HEK293 (cell line): Measurements from ENCODE around the gene CFAP90.

Experiments
- CTCF ChIA-PET: fragments of 350-600 bp; formaldehyde crosslinking; extraction: SDS; loops from one replicate; lab custom pipeline; 2021; ENCODE audit warnings: antibody characterized with exemption; lab: Yijun Ruan, JAX
- POLR2A ChIA-PET: fragments of 300-600 bp; formaldehyde crosslinking; extraction: SDS; loops from one replicate; lab custom pipeline; 2020; ENCODE audit warnings: antibody characterized with exemption, inconsistent platforms; lab: Yijun Ruan, JAX
- H3K27ac ChIP-seq: fragments of 200-500 bp; sonication (Bioruptor generic); 2 replicates; pipeline ENCODE4 v1.5.1; 2014; ENCODE audit warnings: low read depth, low read length, control low read depth, inconsistent platforms; ENCODE audit errors: extremely low read depth
- H3K36me3 ChIP-seq, 2 experiments: fragments of 200-500 bp in 1 of 2; sonication (Bioruptor generic) in 1 of 2; 1 replicate in 1 of 2; 2 replicates in 1 of 2; pipeline ENCODE4 v1.5.1; 2014 to 2017; ENCODE audit warnings: inconsistent platforms in 2 of 2, low read length in 2 of 2; ENCODE audit not compliant: control insufficient read depth in 2 of 2, insufficient read depth in 1 of 2
- H3K4me1 ChIP-seq: fragments of 200-500 bp; sonication (Bioruptor generic); 2 replicates; pipeline ENCODE4 v1.5.1; 2014; ENCODE audit warnings: mild to moderate bottlenecking, low read length, inconsistent platforms; ENCODE audit not compliant: control insufficient read depth, insufficient read depth
- H3K4me3 ChIP-seq: 2 replicates; pipeline ENCODE4 v1.5.1; 2011; ENCODE audit warnings: low read depth, mild to moderate bottlenecking, control low read depth, low read length, moderate library complexity
- H3K9me3 ChIP-seq: fragments of 200-500 bp; sonication (Bioruptor generic); 2 replicates; pipeline ENCODE4 v1.5.1; 2014; ENCODE audit warnings: low read depth, low read length, inconsistent platforms; ENCODE audit not compliant: control insufficient read depth, insufficient read depth
- ZFP37 ChIP-seq: fragments of 450-650 bp; formaldehyde crosslinking; IDR thresholded peaks from 2 replicates; pipeline ENCODE4 v1.5.1; 2016; ENCODE audit warnings: missing biosample characterization, missing genetic modification characterization
- ZNF133 ChIP-seq: fragments of 450-650 bp; formaldehyde crosslinking; IDR thresholded peaks from 2 replicates; pipeline ENCODE4 v1.5.1; 2016; ENCODE audit warnings: missing biosample characterization, missing genetic modification characterization
- ZNF138 ChIP-seq: fragments of 450-650 bp; formaldehyde crosslinking; IDR thresholded peaks from 2 replicates; pipeline ENCODE4 v1.5.1; 2016; ENCODE audit warnings: missing biosample characterization, missing genetic modification characterization, borderline replicate concordance
- ZNF16 ChIP-seq: fragments of 450-650 bp; formaldehyde crosslinking; IDR thresholded peaks from 2 replicates; pipeline ENCODE4 v1.5.1; 2016; ENCODE audit warnings: low read depth, missing biosample characterization, missing genetic modification characterization
- ZNF169 ChIP-seq: fragments of 450-650 bp; formaldehyde crosslinking; IDR thresholded peaks from 2 replicates; pipeline ENCODE4 v1.5.1; 2016; ENCODE audit warnings: missing biosample characterization, missing genetic modification characterization
- ZNF184 ChIP-seq: fragments of 450-650 bp; IDR thresholded peaks from 2 replicates; pipeline ENCODE4 v1.5.1; 2018; ENCODE audit warnings: missing biosample characterization, mild to moderate bottlenecking, missing genetic modification characterization
- ZNF292 ChIP-seq: fragments of 450-650 bp; formaldehyde crosslinking; IDR thresholded peaks from 2 replicates; pipeline ENCODE4 v1.5.1; 2016; ENCODE audit warnings: low read depth, missing biosample characterization, missing genetic modification characterization, borderline replicate concordance
- ZNF335 ChIP-seq: fragments of 450-650 bp; formaldehyde crosslinking; conservative IDR thresholded peaks from 2 replicates; pipeline ENCODE4 v1.5.1; 2016; ENCODE audit warnings: missing biosample characterization, missing genetic modification characterization
- ZNF394 ChIP-seq: fragments of 450-650 bp; formaldehyde crosslinking; IDR thresholded peaks from 2 replicates; pipeline ENCODE4 v1.5.1; 2016; ENCODE audit warnings: missing biosample characterization, missing genetic modification characterization, mild to moderate bottlenecking, moderate library complexity, borderline replicate concordance
- ZNF426 ChIP-seq: fragments of 450-650 bp; formaldehyde crosslinking; IDR thresholded peaks from 2 replicates; pipeline ENCODE4 v1.5.1; 2017; ENCODE audit warnings: missing biosample characterization, missing genetic modification characterization, mild to moderate bottlenecking, inconsistent platforms, moderate library complexity
- ZNF510 ChIP-seq: fragments of 450-650 bp; formaldehyde crosslinking; IDR thresholded peaks from 2 replicates; pipeline ENCODE4 v1.5.1; 2018; ENCODE audit warnings: mild to moderate bottlenecking, missing genetic modification characterization, missing biosample characterization; ENCODE audit not compliant: insufficient replicate concordance
- ZNF571 ChIP-seq: fragments of 450-650 bp; formaldehyde crosslinking; IDR thresholded peaks from 2 replicates; pipeline ENCODE4 v1.5.0; 2017; ENCODE audit warnings: missing biosample characterization, missing genetic modification characterization
- ZNF596 ChIP-seq: fragments of 450-650 bp; IDR thresholded peaks from 2 replicates; pipeline ENCODE4 v1.5.0; 2018; ENCODE audit warnings: missing biosample characterization, mild to moderate bottlenecking, missing genetic modification characterization, moderate library complexity
- ZNF621 ChIP-seq: fragments of 450-650 bp; formaldehyde crosslinking; IDR thresholded peaks from 2 replicates; pipeline ENCODE4 v1.5.1; 2017; ENCODE audit warnings: missing biosample characterization, missing genetic modification characterization
- ZNF626 ChIP-seq: fragments of 450-650 bp; sonication (Bioruptor Pico); formaldehyde crosslinking; IDR thresholded peaks from 2 replicates; pipeline ENCODE4 v1.5.1; 2018; ENCODE audit warnings: missing biosample characterization, missing genetic modification characterization, inconsistent platforms
- ZNF785 ChIP-seq: fragments of 450-650 bp; formaldehyde crosslinking; IDR thresholded peaks from 2 replicates; pipeline ENCODE4 v1.5.1; 2016; ENCODE audit warnings: missing biosample characterization, missing genetic modification characterization
- ZSCAN16 ChIP-seq: fragments of 450-650 bp; formaldehyde crosslinking; IDR thresholded peaks from 2 replicates; pipeline ENCODE4 v1.5.1; 2016; ENCODE audit warnings: missing biosample characterization, missing genetic modification characterization
- TF ChIP-seq, protein P1 (sequence below): fragments of 450-650 bp; formaldehyde crosslinking; IDR thresholded peaks from 2 replicates; pipeline ENCODE4 v1.5.1; 2016; ENCODE audit warnings: missing biosample characterization, missing genetic modification characterization, low read depth
- TF ChIP-seq, protein P2 (sequence below): fragments of 450-650 bp; IDR thresholded peaks from 2 replicates; pipeline ENCODE4 v1.5.1; 2018; ENCODE audit warnings: missing biosample characterization, missing genetic modification characterization
- TF ChIP-seq, protein P3 (sequence below): fragments of 450-650 bp; formaldehyde crosslinking; IDR thresholded peaks from 2 replicates; pipeline ENCODE4 v1.5.1; 2016; ENCODE audit warnings: missing biosample characterization, missing genetic modification characterization

Gene CFAP90

DNA sequence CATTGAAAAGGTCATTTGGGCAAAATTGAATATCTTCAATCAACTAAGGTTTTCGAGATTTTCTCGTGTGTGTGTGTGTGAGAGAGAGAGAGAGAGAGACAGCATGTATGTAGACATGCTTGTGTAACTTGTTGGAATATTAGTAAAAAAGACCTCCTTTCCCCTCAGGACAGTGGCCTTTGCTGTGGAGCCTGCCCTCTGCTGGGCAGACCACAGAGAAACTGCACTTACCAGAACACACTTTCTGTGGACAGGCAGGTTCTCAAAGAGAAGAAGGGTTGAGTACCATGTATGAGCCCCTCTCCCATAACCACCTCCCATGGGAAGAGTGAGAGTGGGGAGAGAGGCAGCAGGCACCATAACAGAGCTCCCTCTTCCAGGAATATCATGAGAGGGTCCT lies 45.6 kb downstream of the CFAP90 start:
- Histone ChIP-seq H3K27ac (no peak overlapping the region), H3K4me1 (no peaks in the 10 kb centered on the region)
- no peak for TF ChIP-seq ZNF133 (tag by site-specific recombination)
- TF ChIP-seq ZNF621 (tag by site-specific recombination): no peak
- TF ChIP-seq ZNF16 (tag by site-specific recombination): no peak
- TF ChIP-seq, protein P1, sequence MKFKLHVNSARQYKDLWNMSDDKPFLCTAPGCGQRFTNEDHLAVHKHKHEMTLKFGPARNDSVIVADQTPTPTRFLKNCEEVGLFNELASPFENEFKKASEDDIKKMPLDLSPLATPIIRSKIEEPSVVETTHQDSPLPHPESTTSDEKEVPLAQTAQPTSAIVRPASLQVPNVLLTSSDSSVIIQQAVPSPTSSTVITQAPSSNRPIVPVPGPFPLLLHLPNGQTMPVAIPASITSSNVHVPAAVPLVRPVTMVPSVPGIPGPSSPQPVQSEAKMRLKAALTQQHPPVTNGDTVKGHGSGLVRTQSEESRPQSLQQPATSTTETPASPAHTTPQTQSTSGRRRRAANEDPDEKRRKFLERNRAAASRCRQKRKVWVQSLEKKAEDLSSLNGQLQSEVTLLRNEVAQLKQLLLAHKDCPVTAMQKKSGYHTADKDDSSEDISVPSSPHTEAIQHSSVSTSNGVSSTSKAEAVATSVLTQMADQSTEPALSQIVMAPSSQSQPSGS (tag by site-specific recombination): no peak
- TF ChIP-seq ZNF184 (tag by site-specific recombination): no peak
- TF ChIP-seq ZNF785: no peak
- TF ChIP-seq, all 188 proteins: peak for 0
- H3K36me3 ChIP-seq: no peaks in the 10 kb centered on the region
- H3K4me3 ChIP-seq: no peak overlapping the region
- ChIA-PET POLR2A (no interaction called here), CTCF (interaction anchor here (0.7 to 1.6 kb wide), 2 partner anchors 10 to 1002 kb away, joined by 3 to 5 read pairs; no protein-coding TSS in a partner anchor)
- no peaks in the 10 kb centered on the region for H3K9me3 ChIP-seq

DNA sequence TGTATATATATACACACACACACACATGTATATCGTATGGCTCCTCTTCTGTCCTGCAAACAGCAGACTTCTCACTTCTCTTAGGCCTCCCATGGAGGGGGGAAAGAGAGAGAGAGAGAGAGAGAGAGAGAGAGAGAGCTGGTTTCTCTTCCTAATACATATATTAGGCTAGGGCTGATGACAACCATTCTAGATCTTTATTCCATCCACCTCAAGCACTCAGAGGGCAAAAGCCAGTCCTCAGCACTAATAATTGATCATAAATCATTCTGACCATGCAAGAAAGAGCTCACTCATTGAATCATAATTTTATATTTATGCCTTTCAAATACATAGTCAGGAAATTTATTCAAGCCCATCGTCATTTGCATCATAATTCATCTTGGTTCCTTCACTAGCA lies 47.0 kb downstream of the CFAP90 start:
- Histone ChIP-seq H3K36me3 (no peaks in the 10 kb centered on the region), H3K9me3 (no peaks in the 10 kb centered on the region), H3K4me3 (no peak overlapping the region), H3K27ac (no peak overlapping the region), H3K4me1 (no peaks in the 10 kb centered on the region)
- POLR2A ChIA-PET: no interaction called here
- peak; percentile 45; the same call in 1 of the 2 replicates for TF ChIP-seq ZNF596 (tag by site-specific recombination)
- TF ChIP-seq ZNF626: no peak
- TF ChIP-seq ZNF138 (tag by site-specific recombination): no peak
- CTCF ChIA-PET: interaction anchor here (0.6 to 1.6 kb wide), 8 partner anchors 10 to 1420 kb away, joined by 3 to 7 read pairs (median 4); no protein-coding TSS in a partner anchor

DNA sequence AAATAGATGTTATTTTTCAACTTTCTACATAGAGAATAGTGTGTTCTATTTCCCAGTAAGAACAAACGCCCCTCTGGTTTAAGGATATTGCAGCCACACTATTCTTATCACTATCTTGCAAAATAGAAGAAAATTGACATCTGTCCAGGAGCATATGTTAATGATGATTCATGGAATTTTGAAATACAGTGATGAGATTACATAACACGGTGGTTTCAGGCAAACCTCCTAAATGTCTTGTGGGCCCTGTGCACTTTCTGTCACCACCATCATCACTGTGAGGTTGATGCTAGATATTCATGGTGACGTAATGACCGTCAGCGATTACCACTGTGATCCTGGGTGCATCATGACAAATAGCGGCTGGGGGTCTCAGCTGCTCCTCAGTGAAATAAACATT lies 48.1 kb downstream of the CFAP90 start:
- TF ChIP-seq ZSCAN16 (tag by site-specific recombination): no peak
- TF ChIP-seq, protein P1 (tag by site-specific recombination): peak; percentile 69; the same call in 1 of the 2 replicates
- no peak for TF ChIP-seq ZNF394 (tag by site-specific recombination)
- no peaks in the 10 kb centered on the region for H3K36me3 ChIP-seq
- CTCF ChIA-PET: interaction anchor here (1.6 kb wide), 1 partner anchor 48 kb away, joined by 7 read pairs; no protein-coding TSS in a partner anchor

DNA sequence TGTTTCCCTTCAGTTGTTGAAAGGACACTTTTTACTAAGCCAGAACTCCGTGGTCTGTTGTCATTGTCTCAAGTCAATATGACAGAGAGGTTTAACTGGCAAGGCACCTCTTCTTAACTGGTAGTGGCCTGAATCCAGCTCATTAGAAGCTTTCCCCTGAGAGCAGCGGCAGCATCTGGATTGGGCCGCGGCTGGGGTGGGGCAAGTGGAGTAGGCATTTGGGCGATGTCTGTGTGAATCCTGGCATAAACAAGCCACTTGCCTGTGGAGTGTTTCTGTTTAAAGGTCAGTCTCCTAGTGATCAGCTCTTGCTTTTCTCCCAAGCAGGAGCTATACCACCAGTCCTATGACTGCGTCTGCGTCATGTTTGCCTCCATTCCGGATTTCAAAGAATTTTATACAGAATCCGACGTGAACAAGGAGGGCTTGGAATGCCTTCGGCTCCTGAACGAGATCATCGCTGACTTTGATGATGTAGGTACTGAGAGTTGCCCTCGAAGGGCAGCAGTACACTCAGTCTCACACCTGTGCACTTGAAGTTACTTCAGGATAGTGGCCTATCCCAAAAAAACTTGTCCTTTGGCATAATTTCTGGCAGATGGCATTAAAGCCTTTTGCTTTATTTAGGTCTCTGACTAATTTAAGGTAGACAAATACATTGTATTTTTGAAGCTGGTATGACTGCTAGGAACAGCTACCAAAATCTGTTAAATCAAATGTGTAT lies 48.9 kb downstream of the CFAP90 start:
- no peaks in the 10 kb centered on the region for H3K36me3 ChIP-seq
- no peaks in the 10 kb centered on the region for H3K9me3 ChIP-seq
- POLR2A ChIA-PET: interaction anchor here (0.5 kb wide), 1 partner anchor 764 kb away, joined by 3 read pairs; no protein-coding TSS in a partner anchor
- H3K4me3 ChIP-seq: no peak overlapping the region
- CTCF ChIA-PET: interaction anchor here (1.2 to 1.5 kb wide), 2 partner anchors 15 to 54 kb away, joined by 4 to 5 read pairs; no protein-coding TSS in a partner anchor
- no peak overlapping the region for H3K27ac ChIP-seq
- H3K4me1 ChIP-seq: no peaks in the 10 kb centered on the region
- TF ChIP-seq ZNF426 (tag by site-specific recombination) (no peak), ZNF169 (tag by site-specific recombination) (no peak), ZFP37 (tag by site-specific recombination) (no peak), ZNF335 (tag by site-specific recombination) (no peak), ZNF510 (tag by site-specific recombination) (no peak), ZNF571 (no peak), ZNF292 (tag by site-specific recombination) (no peak)
- TF ChIP-seq, protein P2, sequence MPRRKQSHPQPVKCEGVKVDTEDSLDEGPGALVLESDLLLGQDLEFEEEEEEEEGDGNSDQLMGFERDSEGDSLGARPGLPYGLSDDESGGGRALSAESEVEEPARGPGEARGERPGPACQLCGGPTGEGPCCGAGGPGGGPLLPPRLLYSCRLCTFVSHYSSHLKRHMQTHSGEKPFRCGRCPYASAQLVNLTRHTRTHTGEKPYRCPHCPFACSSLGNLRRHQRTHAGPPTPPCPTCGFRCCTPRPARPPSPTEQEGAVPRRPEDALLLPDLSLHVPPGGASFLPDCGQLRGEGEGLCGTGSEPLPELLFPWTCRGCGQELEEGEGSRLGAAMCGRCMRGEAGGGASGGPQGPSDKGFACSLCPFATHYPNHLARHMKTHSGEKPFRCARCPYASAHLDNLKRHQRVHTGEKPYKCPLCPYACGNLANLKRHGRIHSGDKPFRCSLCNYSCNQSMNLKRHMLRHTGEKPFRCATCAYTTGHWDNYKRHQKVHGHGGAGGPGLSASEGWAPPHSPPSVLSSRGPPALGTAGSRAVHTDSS (tag by site-specific recombination): no peak
- TF ChIP-seq, protein P3, sequence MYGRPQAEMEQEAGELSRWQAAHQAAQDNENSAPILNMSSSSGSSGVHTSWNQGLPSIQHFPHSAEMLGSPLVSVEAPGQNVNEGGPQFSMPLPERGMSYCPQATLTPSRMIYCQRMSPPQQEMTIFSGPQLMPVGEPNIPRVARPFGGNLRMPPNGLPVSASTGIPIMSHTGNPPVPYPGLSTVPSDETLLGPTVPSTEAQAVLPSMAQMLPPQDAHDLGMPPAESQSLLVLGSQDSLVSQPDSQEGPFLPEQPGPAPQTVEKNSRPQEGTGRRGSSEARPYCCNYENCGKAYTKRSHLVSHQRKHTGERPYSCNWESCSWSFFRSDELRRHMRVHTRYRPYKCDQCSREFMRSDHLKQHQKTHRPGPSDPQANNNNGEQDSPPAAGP: no peak

More for the DNA sequence above, 48.1 kb downstream of the CFAP90 start:
- Histone ChIP-seq H3K4me1 (no peaks in the 10 kb centered on the region), H3K4me3 (no peak overlapping the region), H3K27ac (no peak overlapping the region), H3K9me3 (no peaks in the 10 kb centered on the region)
- POLR2A ChIA-PET: no interaction called here
